Activated CD4-positive, alpha-beta T cell treated with anti-CD3 and anti-CD28 coated beads for 4 hours (primary cell): ENCODE measurements around the gene CHIC2.
A peak's percentile ranks its signal among the peaks of the same experiment; 100 is the strongest.

ENCODE experiments used
- DNase-seq, 2 donors: peaks; one replicate each; pipeline ENCODE4 v3.0.0-alpha.2; 2020

CHIC2 gene

GRCh38 chr4:54092405-54093323, 28.3 kb upstream of the CHIC2 start:
- no peak for DNase-seq

- peak; percentile 87 to 88 for DNase-seq
Observed at GRCh38 chr4:54091637-54092404, 27.4 kb upstream of the CHIC2 start.

- no peak for DNase-seq
Observed at GRCh38 chr4:54090804-54091623, 26.6 kb upstream of the CHIC2 start.

- DNase-seq = no peak
Observed at GRCh38 chr4:54090404-54090803, 26.0 kb upstream of the CHIC2 start.

GRCh38 chr4:54089875-54090274, 25.5 kb upstream of the CHIC2 start:
- no peak for DNase-seq

- no peak for DNase-seq
Observed at GRCh38 chr4:54085284-54085683, 20.9 kb upstream of the CHIC2 start.

GRCh38 chr4:54082168-54082567, 17.8 kb upstream of the CHIC2 start:
- DNase-seq = no peak

- no peak for DNase-seq
Observed at GRCh38 chr4:54077812-54078211, 13.4 kb upstream of the CHIC2 start.

- no peak for DNase-seq
Observed at GRCh38 chr4:54076673-54077072, 12.3 kb upstream of the CHIC2 start.

GRCh38 chr4:54074381-54074780, 10.0 kb upstream of the CHIC2 start:
- no peak for DNase-seq

- no peak for DNase-seq
Observed at GRCh38 chr4:54073271-54073880, 9.0 kb upstream of the CHIC2 start.

- no peak for DNase-seq
Observed at GRCh38 chr4:54067166-54067565, 2.8 kb upstream of the CHIC2 start.

- DNase-seq = no peak
Observed at GRCh38 chr4:54066718-54067129, 2.3 kb upstream of the CHIC2 start.

GRCh38 chr4:54066088-54066415, 1.6 kb upstream of the CHIC2 start:
- DNase-seq = no peak

GRCh38 chr4:54065282-54066087, 1.1 kb upstream of the CHIC2 start:
- no peak for DNase-seq

- DNase-seq = peak in 1 of 2 donors; percentile 9
Observed at GRCh38 chr4:54063737-54064316, 578 bp downstream of the CHIC2 start.

GRCh38 chr4:54063229-54063628, 1.2 kb downstream of the CHIC2 start:
- no peak for DNase-seq

- no peak for DNase-seq
Observed at GRCh38 chr4:54062392-54062791, 2.0 kb downstream of the CHIC2 start.

GRCh38 chr4:54061873-54062272, 2.5 kb downstream of the CHIC2 start:
- no peak for DNase-seq

- DNase-seq = no peak
Observed at GRCh38 chr4:54061067-54061466, 3.3 kb downstream of the CHIC2 start.

GRCh38 chr4:54060116-54060515, 4.3 kb downstream of the CHIC2 start:
- no peak for DNase-seq

GRCh38 chr4:54058171-54058570, 6.2 kb downstream of the CHIC2 start:
- no peak for DNase-seq
